Activated naive CD8-positive, alpha-beta T cell treated with anti-CD3 and anti-CD28 coated beads, Interleukin-2, amount 10 ng/mL, durations not matched to agents 7 days and 5 days (primary cell): ENCODE measurements around the gene WDHD1. TPM values are rescaled to one million over a fixed set of nuclear protein-coding genes. Genes with fewer than 3 reads are reported as not detected.
"Not testable (repeated sequence)": the region's sequence is repeated elsewhere in the genome, so short reads cannot be mapped to it uniquely, and the experiment has no call there.

ENCODE experiments used
- ATAC-seq: fragments of 150-1000 bp; cut with Tn5 transposase; one replicate; pipeline ENCODE4 v1.10.0; 2021; ENCODE audit warnings: low read depth, moderate library complexity
- POLR2A ChIA-PET: fragments of 350-600 bp; sonication (Branson Sonifier 250); formaldehyde crosslinking; loops from one replicate; lab custom pipeline; 2021; ENCODE audit warnings: antibody characterized with exemption; lab: Charles Lee
- DNase-seq: peaks from one replicate; pipeline ENCODE4 v3.0.0; 2021
- H3K27ac Mint-ChIP-seq: one replicate; pipeline ENCODE4 v1.8.0; 2022; ENCODE audit warnings: mild to moderate bottlenecking, mixed read lengths
- H3K27me3 Mint-ChIP-seq: one replicate; pipeline ENCODE4 v1.8.0; 2022; ENCODE audit warnings: mild to moderate bottlenecking, moderate library complexity, mixed read lengths
- H3K36me3 Mint-ChIP-seq: one replicate; pipeline ENCODE4 v1.8.0; 2021; ENCODE audit warnings: mild to moderate bottlenecking, mixed read lengths
- H3K4me1 Mint-ChIP-seq: one replicate; pipeline ENCODE4 v1.8.0; 2021; ENCODE audit warnings: mixed read lengths
- H3K4me3 Mint-ChIP-seq: one replicate; pipeline ENCODE4 v1.8.0; 2022; ENCODE audit warnings: mild to moderate bottlenecking, moderate library complexity, mixed read lengths
- H3K9me3 Mint-ChIP-seq: one replicate; pipeline ENCODE4 v1.8.0; 2021; ENCODE audit warnings: mixed read lengths
- total RNA-seq, 2 experiments: library from RNA; stranded (reverse); gene quantifications; one replicate each; pipeline ENCODE4 v1.2.3, GENCODE V29; 2021

Gene WDHD1
- total RNA-seq, 2 experiments from 2014 or later, result 35.1 to 37.9 TPM

GRCh38 chr14:54975856-54976255, 51.0 kb downstream of the WDHD1 start:
- DNase-seq, result no peak
- no peak overlapping the region for H3K27ac Mint-ChIP-seq
- H3K4me1 Mint-ChIP-seq, result peaks cover 11% of the 10 kb centered on the region

GRCh38 chr14:54974788-54975414, 52.0 kb downstream of the WDHD1 start:
- DNase-seq (no peak), ATAC-seq (no peak)
- peaks cover 10% of the 10 kb centered on the region for H3K4me1 Mint-ChIP-seq
- H3K27me3 Mint-ChIP-seq, result no peaks in the 10 kb centered on the region
- POLR2A ChIA-PET, result interaction anchor here (0.7 kb wide), 1 partner anchor 39 kb away, joined by 4 read pairs; no protein-coding TSS in a partner anchor
- H3K27ac Mint-ChIP-seq, result no peak overlapping the region
- peaks cover 49% of the 10 kb centered on the region for H3K36me3 Mint-ChIP-seq
- H3K9me3 Mint-ChIP-seq, result no peaks in the 10 kb centered on the region
- no peak overlapping the region for H3K4me3 Mint-ChIP-seq

More at GRCh38 chr14:54975856-54976255, 51.0 kb downstream of the WDHD1 start:
- Mint-ChIP-seq H3K4me3 (no peak overlapping the region), H3K27me3 (no peaks in the 10 kb centered on the region), H3K9me3 (no peaks in the 10 kb centered on the region), H3K36me3 (peaks cover 43% of the 10 kb centered on the region)
- POLR2A ChIA-PET, result interaction anchor here (1.4 kb wide), 1 partner anchor 73 kb away, joined by 3 read pairs; the partner anchor contains the start of gene GCH1
- ATAC-seq, result no peak

GRCh38 chr14:54967496-54967895, 59.4 kb downstream of the WDHD1 start:
- POLR2A ChIA-PET, result no interaction called here
- Mint-ChIP-seq H3K9me3 (no peaks in the 10 kb centered on the region), H3K4me3 (no peak overlapping the region), H3K4me1 (peaks cover 4% of the 10 kb centered on the region), H3K27ac (no peak overlapping the region), H3K36me3 (peaks cover 61% of the 10 kb centered on the region), H3K27me3 (no peaks in the 10 kb centered on the region)
- ATAC-seq (no peak), DNase-seq (no peak)

GRCh38 chr14:54955143-54955542, 71.8 kb downstream of the WDHD1 start:
- Mint-ChIP-seq H3K27ac (no peak overlapping the region), H3K9me3 (no peaks in the 10 kb centered on the region), H3K36me3 (peaks cover 50% of the 10 kb centered on the region), H3K4me1 (no peaks in the 10 kb centered on the region), H3K27me3 (no peaks in the 10 kb centered on the region), H3K4me3 (no peak overlapping the region)
- ATAC-seq (no peak), DNase-seq (no peak)
- POLR2A ChIA-PET, result no interaction called here

- not testable (repeated sequence) for H3K27me3 Mint-ChIP-seq, H3K9me3 Mint-ChIP-seq, DNase-seq, H3K4me1 Mint-ChIP-seq, H3K27ac Mint-ChIP-seq, ATAC-seq, H3K4me3 Mint-ChIP-seq
- POLR2A ChIA-PET, result interaction anchor here (0.9 kb wide), 1 partner anchor 17 kb away, joined by 3 read pairs; no protein-coding TSS in a partner anchor
- H3K36me3 Mint-ChIP-seq, result peaks cover 52% of the 10 kb centered on the region
These were observed 73.3 kb downstream of the WDHD1 start for GRCh38 chr14:54953609-54954008.

GRCh38 chr14:54952803-54953202, 74.1 kb downstream of the WDHD1 start:
- H3K4me1 Mint-ChIP-seq, H3K27me3 Mint-ChIP-seq, H3K9me3 Mint-ChIP-seq, H3K27ac Mint-ChIP-seq, H3K4me3 Mint-ChIP-seq, ATAC-seq, POLR2A ChIA-PET, DNase-seq: not testable (repeated sequence)
- peaks cover 55% of the 10 kb centered on the region for H3K36me3 Mint-ChIP-seq

GRCh38 chr14:54947230-54947629, 79.7 kb downstream of the WDHD1 start:
- DNase-seq (no peak), ATAC-seq (no peak)
- POLR2A ChIA-PET, result no interaction called here
- Mint-ChIP-seq H3K4me3 (no peak overlapping the region), H3K4me1 (peaks cover 3% of the 10 kb centered on the region), H3K27me3 (no peaks in the 10 kb centered on the region), H3K27ac (no peak overlapping the region), H3K9me3 (peaks cover 3% of the 10 kb centered on the region), H3K36me3 (peaks cover 52% of the 10 kb centered on the region)

GRCh38 chr14:54946500-54946899, 80.4 kb downstream of the WDHD1 start:
- no peak for ATAC-seq
- Mint-ChIP-seq H3K36me3 (peaks cover 47% of the 10 kb centered on the region), H3K4me3 (no peak overlapping the region), H3K27ac (no peak overlapping the region), H3K9me3 (peaks cover 3% of the 10 kb centered on the region), H3K27me3 (no peaks in the 10 kb centered on the region), H3K4me1 (peaks cover 3% of the 10 kb centered on the region)
- no peak for DNase-seq
- POLR2A ChIA-PET, result no interaction called here

GRCh38 chr14:54944737-54945391, 82.0 kb downstream of the WDHD1 start:
- ATAC-seq (no peak), DNase-seq (no peak)
- Mint-ChIP-seq H3K27me3 (no peaks in the 10 kb centered on the region), H3K36me3 (peaks cover 47% of the 10 kb centered on the region), H3K4me1 (peaks cover 3% of the 10 kb centered on the region), H3K4me3 (no peak overlapping the region), H3K27ac (no peak overlapping the region), H3K9me3 (peaks cover 3% of the 10 kb centered on the region)
- POLR2A ChIA-PET, result no interaction called here

- no peak overlapping the region for H3K27ac Mint-ChIP-seq
- ATAC-seq (no peak), DNase-seq (no peak)
- no peaks in the 10 kb centered on the region for H3K27me3 Mint-ChIP-seq
- H3K4me1 Mint-ChIP-seq, result peaks cover 3% of the 10 kb centered on the region
- H3K36me3 Mint-ChIP-seq, result peaks cover 32% of the 10 kb centered on the region
- POLR2A ChIA-PET, result no interaction called here
- H3K9me3 Mint-ChIP-seq, result no peaks in the 10 kb centered on the region
- no peak overlapping the region for H3K4me3 Mint-ChIP-seq
These were observed 84.0 kb downstream of the WDHD1 start for GRCh38 chr14:54942913-54943312.

GRCh38 chr14:54936816-54937215, 90.1 kb downstream of the WDHD1 start:
- ATAC-seq, result no peak
- H3K27me3 Mint-ChIP-seq, result no peaks in the 10 kb centered on the region
- no peaks in the 10 kb centered on the region for H3K4me1 Mint-ChIP-seq
- H3K27ac Mint-ChIP-seq, result no peak overlapping the region
- POLR2A ChIA-PET, result interaction anchor here (0.7 kb wide), 1 partner anchor 17 kb away, joined by 3 read pairs; no protein-coding TSS in a partner anchor
- no peak for DNase-seq
- peaks cover 13% of the 10 kb centered on the region for H3K36me3 Mint-ChIP-seq
- H3K9me3 Mint-ChIP-seq, result no peaks in the 10 kb centered on the region
- H3K4me3 Mint-ChIP-seq, result no peak overlapping the region

GRCh38 chr14:54935958-54936357, 90.9 kb downstream of the WDHD1 start:
- H3K27ac Mint-ChIP-seq, result no peak overlapping the region
- POLR2A ChIA-PET, result interaction anchor here (0.7 kb wide), 1 partner anchor 18 kb away, joined by 3 read pairs; no protein-coding TSS in a partner anchor
- no peaks in the 10 kb centered on the region for H3K27me3 Mint-ChIP-seq
- peaks cover 13% of the 10 kb centered on the region for H3K36me3 Mint-ChIP-seq
- no peak for DNase-seq
- no peaks in the 10 kb centered on the region for H3K9me3 Mint-ChIP-seq
- H3K4me1 Mint-ChIP-seq, result peaks cover 3% of the 10 kb centered on the region
- ATAC-seq, result no peak
- no peak overlapping the region for H3K4me3 Mint-ChIP-seq

- peaks cover 7% of the 10 kb centered on the region for H3K36me3 Mint-ChIP-seq
- peaks cover 3% of the 10 kb centered on the region for H3K4me1 Mint-ChIP-seq
- no peaks in the 10 kb centered on the region for H3K27me3 Mint-ChIP-seq
- DNase-seq (no peak), ATAC-seq (no peak)
- no peak overlapping the region for H3K4me3 Mint-ChIP-seq
- H3K27ac Mint-ChIP-seq, result no peak overlapping the region
- H3K9me3 Mint-ChIP-seq, result no peaks in the 10 kb centered on the region
- POLR2A ChIA-PET, result interaction anchor here (0.6 kb wide), 2 partner anchors 39 to 1700 kb away, joined by 3 to 4 read pairs; no protein-coding TSS in a partner anchor
These were observed 91.8 kb downstream of the WDHD1 start for GRCh38 chr14:54935100-54935499.

GRCh38 chr14:54933006-54933405, 93.9 kb downstream of the WDHD1 start:
- Mint-ChIP-seq H3K4me3 (no peak overlapping the region), H3K27me3 (no peaks in the 10 kb centered on the region), H3K36me3 (peaks cover 4% of the 10 kb centered on the region), H3K9me3 (no peaks in the 10 kb centered on the region), H3K4me1 (peaks cover 3% of the 10 kb centered on the region), H3K27ac (no peak overlapping the region)
- ATAC-seq, result no peak
- DNase-seq, result no peak
- POLR2A ChIA-PET, result no interaction called here
